DMS153 treated with DMSO at 0.1 percent for 48 hours (cell line): ENCODE measurements around the gene AHSG.

Experiments
- DNase-seq: peaks from one replicate; lab custom pipeline; 2025; ENCODE audit not compliant: unreplicated experiment; lab: John Stamatoyannopoulos, UW

AHSG gene

DNA sequence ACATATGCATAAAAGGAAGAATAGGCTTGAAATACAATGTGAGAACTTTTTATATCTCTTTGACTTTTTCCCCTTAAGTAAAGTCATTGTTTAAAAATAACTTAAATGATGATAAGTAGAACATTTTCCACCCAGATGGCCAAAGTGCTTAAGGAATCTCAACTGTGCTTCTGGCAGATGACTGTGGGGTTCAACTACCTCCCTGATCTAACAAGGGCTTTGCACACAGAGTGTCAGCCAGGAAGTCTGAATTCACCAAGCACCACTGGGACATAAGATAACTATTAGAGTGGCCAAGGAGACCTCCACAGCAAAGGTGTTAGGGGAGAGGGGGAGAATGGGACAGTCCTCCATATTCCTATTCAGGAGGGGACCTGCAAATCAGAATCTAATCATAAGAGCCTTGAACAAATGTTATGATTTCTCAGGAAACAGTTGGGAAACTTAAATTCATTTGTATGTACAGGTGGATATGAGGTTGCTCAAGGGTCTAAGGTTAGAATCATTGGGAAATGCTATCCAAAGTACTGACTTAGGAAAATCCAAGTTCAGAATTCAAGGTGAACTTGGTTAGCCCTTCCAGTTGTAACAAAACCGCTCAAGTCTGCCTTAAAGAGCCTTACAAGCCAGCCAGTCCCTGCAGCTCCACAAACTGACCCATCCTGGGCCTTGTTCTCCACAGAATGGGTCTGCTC, 27.1 kb downstream of the AHSG start, which contains the start of gene FETUB:
Gene FETUB, plus strand, starts transcription at position 622 of the 695 bp plus-strand sequence. Its CDS starts 62 bp downstream, at position 684.
- no peak for DNase-seq

DNA sequence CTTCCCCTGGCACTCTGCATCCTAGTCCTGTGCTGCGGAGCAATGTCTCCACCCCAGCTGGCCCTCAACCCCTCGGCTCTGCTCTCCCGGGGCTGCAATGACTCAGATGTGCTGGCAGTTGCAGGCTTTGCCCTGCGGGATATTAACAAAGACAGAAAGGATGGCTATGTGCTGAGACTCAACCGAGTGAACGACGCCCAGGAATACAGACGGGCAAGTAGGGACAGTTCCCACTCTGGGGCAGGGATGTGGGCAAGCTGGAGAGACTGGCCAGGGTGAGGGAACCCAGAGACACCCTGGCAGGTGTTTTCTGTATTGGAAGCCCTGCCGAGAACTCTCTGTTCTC, 27.6 kb downstream of the AHSG start:
- no peak for DNase-seq

DNA sequence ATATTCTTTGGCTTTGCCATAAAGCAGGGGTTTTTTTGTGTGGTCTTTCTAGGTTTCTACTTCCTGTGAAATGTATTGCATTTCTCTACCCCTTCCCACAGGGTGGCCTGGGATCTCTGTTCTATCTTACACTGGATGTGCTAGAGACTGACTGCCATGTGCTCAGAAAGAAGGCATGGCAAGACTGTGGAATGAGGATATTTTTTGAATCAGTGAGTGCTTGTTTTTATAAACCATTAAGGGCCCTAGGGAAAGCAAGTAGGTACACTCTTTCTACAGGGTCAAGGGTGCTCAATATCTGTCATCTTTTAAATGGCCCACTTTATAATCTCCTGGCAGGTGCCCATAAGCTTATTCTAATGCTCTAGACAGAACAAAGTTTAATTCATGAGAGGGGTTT, 28.1 kb downstream of the AHSG start:
- DNase-seq, result no peak

DNA sequence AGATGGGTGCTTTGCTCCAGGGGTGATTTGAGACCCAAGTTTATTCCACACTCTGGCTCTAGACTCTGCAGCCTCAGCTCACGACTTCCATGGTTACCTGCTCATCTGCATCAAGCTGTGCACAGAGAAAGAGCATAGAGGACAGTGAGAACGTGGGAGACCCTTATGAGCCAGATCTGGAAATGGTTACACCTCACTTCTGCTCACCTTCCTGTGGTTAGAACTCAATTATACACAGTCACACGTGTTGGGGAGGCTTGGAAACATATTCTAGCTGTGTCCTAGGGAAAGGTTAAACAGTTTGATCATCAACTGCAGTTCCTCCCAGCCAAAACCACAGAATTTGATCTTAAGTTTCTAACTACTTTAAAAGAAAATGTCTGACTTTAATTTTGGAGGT, 29.2 kb downstream of the AHSG start:
- no peak for DNase-seq

DNA sequence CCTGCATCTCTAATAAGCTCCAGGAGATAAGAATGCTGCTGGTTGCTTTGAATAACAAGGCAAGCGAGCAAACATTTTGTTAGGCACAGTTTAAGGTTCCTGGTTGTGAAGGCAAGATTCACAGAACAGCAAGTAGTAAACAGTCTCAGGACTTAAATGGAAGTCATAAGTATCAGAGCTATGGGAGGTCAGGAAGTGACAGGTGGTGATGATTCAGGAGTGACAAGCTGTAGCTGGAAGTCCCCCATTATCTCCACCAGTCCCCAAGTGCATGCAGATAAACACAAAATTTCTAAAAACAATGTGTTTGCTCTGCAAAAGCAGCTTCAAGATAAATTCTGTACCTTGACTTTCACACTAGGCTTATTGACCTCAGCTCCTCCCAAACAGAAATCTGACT, 30.6 kb downstream of the AHSG start:
- no peak for DNase-seq

DNA sequence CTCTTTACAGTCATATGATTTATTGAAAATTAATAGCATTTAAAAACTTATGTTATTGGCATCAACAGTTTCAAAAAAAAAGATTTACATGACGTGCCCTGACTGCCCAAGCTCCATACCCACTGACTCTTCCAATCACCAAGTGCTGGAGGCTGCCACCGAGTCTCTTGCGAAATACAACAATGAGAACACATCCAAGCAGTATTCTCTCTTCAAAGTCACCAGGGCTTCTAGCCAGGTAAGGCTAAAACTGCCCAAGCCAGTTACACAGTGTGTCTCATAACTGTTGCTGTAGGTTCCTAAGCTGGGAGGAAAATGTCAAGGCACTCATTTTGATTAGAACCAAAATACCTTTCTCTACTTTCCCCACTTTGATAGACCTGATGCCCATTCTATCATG, 31.8 kb downstream of the AHSG start:
- no peak for DNase-seq

DNA sequence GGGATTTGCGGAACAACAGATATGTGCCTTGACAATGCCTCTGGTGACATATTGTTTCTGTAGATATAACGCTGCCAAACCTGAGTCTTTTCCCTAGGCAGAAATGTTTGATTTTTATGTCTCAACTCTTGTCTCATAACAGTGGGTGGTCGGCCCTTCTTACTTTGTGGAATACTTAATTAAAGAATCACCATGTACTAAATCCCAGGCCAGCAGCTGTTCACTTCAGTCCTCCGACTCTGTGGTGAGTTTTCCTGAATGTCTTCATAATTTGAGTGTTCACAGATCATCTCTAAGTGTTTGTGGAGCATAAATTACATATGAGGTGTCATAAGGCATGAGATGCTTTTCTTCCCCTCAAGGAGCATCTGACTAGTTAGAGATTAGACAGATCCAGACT, 33.2 kb downstream of the AHSG start:
- no peak for DNase-seq

DNA sequence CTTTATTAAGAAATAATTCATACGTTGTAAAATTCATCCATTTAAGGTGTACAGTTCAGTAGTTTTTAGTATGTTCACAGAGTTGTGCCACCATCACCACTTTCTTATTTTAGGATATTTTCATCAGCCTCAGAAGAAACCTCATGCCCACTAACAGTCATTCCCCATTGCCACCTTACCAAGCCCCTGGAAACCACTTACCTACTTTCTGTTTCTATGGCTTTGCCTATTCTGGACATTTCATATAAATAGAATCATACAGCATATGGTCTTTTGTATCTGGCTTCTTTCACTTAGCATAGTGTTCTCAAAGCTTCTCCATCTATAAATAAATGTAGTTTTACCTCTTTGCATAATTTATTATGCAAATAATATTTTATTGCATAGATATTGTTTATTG, 34.0 kb downstream of the AHSG start:
- DNase-seq, result no peak

DNA sequence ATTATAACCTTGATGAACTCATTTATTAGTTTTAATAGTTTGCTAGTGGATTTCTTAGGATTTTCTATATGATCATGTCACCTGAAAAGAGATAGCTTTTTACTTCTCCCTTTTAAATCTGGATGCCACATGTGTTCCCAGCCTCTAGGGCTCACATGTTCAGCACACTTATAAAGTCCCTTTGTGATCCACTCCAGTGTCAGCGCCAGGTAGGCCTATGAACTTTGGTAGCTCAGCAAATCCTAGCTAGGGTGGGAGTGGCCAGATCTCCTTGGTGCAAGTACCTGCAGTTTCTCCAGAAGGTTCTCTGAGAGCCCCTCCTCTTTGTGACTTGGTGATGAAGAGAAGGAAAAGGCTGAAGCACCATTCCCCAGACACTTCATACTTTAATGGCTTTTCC, 36.0 kb downstream of the AHSG start:
- no peak for DNase-seq

DNA sequence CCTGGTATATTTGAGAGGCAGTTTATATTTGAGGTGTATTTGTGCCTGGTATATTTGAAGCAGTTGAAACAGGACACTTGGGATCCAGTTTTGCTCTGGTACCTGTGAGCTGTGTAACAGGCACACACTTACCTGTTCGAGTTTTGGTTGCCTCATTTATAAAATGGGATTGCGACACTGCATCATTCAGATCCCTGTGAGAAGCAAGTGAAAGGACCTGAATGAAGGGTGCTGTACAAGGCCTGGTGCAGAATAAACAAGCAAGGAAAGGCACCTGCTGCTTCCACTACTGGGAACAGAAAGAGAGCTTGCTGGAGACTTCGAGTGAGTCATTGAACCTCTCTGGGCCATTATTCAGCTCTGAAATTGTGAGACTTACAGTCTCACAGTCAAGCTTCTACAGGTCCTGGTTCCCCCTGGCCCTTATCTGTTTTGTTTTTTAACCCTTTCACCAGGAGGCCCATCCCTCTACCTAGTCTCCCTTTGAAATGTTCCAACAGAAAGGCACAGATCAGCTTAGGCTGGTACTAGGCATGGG, 38.9 kb downstream of the AHSG start:
- no peak for DNase-seq

DNA sequence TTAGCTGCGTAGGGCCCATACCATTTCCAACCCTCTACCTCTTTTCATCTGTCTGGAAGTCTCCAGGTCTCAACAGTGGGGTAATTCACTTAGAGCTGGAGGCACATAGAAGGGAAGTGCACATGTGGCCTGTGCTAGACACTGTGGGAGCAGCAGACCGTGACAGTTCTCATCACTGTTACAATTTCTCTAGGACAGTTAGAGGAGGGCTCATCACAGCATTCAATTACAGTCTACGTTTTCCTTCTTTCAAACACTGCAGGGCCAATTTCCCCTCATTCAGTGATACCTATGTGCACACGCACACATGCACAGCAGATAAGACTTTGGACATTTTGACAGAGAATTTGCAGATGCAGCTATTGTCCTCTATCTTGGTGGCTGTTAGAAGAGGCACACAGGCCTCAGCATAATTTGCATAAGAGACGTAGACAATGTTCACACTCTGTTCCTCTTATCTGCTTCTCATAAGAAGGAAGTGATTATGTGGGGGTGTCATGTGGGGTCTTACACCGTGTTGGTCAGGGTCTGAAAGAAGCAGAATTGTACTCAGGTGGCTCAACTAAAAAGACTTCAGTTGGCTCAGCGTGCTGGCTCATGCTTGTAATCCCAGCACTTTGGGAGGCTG, 40.3 kb downstream of the AHSG start:
- no peak for DNase-seq

DNA sequence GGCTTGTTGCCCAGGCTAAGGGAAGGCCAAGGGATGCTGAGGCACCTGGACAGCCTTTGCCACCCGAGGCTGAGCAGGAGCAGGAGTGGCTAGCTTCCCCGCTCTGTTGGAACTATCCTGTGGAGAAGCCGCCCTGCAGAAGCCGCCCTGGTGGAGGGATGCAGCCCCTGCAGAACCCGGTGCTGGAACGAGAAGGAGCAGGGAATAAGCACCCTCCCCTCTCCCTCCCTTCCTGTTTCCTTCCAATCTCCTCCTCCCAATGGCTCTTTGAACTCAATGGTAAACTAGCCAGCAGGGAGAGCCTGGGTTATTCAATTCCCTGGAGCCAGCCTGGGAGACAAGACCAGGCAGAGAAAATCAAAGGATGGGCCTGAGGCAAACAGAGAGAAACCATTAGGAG, 41.1 kb downstream of the AHSG start:
- no peak for DNase-seq

DNA sequence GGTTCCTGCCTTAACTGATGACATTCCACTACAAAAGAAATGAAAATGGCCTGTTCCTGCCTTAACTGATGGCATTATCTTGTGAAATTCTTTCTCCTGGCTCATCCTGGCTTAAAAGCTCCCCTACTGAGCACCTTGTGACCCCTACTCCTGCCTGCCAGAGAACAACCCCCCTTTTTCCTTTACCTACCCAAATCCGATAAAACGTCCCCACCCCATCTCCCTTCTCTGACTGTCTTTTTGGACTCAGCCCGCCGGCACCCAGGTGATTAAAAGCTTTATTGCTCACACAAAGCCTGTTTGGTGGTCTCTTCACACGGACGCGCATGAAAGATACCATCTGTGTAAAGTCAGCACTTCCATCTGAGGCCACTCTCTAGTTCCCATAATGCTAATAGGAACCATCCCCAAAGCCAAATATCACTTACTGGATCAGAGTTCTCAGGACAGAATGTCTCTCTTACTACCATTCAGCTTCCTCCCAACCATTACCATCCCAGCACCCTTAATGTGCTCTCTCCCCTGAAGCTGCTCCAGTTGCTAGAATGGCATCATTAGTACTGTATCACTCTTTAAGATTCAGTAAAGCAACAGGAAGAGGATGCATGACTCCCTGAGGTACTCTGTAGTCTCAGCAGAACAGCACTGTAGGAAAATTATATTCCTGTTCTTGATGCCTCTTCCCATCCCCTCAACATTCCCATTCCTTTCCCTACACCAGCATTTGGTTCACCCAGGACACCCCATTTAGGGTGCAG, 50.7 kb downstream of the AHSG start:
- DNase-seq, result no peak

DNA sequence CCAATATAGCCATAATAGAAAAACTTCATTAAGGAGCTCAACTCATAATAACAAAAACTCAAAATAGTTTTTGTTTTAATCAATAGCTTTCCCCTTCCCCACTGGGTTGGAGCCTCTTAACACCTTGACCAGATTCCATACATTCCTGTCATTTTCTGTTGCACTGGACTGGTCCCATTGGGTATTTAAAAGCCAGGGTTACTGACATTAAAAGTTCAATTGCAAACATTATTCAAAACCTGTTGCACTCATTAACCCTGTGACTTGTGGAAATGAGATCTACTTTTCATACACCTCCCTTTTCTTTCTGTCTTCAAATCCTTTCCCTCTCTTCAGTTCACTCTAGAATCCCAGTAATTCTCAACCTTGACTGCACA, 51.2 kb downstream of the AHSG start:
- no peak for DNase-seq

DNA sequence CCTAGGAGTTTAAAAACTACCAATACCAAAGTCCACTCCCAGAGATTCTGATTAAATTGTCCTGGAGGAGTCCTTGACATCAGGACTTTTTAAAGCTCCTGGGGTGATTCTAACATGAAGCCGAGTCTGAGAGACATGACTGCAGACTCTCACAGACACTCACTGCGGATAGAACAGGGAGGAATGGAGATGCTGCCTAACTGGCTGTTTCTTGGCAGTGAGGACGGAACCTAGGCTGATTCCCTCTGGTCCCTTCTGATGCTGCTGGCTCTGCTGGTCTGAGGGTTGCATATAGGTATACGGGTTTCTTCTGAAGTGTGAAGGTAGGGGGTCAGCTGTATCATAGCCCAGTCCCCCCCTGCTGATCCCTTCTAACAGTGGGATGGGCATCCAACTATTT, 51.6 kb downstream of the AHSG start:
- DNase-seq, result no peak

DNA sequence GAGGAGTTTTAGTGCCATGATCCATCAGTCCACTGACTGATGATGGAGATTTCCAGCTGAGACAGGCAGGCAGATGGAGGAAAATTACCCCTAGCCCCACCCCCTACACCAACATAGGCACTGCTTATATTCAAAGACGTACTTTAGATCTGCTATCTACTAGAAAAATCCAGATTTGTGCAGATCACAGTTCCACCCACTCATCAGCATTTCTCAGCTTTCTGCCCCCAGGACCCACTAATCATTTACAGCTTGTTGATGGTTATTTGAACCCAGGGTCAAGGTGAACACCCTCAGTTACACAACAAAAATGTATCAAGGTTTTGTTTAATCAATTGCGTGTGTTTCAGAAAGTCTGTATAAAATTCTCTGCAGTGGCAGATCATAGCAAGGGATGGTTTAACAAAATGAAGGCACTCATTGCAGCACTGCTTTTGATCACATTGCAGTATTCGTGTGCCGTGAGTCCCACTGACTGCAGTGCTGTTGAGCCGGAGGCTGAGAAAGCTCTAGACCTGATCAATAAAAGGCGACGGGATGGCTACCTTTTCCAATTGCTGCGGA, 52.8 kb downstream of the AHSG start, which contains the start of gene HRG:
Gene HRG, plus strand, starts transcription at position 390 of the 564 bp plus-strand sequence. Its CDS starts 18 bp downstream, at position 408.
- DNase-seq, result no peak

DNA sequence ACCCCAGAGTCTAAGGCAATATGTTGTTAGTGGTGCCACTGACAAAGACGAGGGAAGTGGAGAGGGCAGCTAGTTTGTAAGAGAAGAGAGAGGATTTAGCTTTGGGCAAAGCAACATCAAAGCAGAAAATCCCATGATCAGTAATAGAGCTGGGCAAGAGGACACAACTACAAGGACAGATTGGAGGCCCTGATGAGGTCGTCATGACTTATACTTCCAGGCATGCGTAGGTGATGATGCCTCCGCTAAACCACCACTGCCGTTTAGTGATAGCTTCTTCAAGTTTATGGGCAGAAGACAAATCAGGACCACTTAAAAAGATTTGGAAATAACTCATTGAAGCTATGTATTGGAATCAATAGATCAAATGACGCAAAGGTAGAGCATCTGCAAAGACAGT, 55.6 kb downstream of the AHSG start:
- no peak for DNase-seq

DNA sequence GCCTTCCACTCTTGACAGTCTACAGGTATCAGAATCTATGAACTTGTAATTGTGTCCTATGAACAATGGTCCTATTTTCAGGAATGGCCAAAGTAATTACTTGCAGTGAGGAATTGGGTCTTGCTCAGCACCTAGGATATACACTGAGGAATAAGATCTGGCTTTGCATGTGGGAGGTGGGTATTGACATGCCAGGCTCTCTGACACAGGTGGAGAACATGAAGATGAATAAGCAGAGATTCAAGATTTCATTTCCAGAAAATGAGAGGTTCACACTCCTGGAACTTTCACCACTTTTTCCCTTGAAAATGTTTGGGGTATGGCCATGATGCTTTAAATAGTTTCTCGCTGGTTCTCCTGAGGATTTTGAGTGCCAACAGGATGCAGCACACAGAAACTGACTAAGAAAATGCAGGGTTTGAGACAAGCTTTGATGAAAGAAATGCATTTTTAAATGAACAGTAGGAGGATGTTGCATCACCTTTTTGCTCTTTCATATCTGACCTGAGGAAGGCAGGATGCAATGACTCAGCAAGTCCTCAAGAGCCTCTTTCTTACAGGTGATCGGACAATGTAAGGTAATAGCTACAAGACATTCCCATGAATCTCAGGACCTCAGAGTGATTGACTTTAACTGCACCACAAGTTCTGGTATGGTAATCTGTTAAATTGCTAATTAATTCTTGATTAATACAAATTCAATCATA, 56.7 kb downstream of the AHSG start:
- no peak for DNase-seq

DNA sequence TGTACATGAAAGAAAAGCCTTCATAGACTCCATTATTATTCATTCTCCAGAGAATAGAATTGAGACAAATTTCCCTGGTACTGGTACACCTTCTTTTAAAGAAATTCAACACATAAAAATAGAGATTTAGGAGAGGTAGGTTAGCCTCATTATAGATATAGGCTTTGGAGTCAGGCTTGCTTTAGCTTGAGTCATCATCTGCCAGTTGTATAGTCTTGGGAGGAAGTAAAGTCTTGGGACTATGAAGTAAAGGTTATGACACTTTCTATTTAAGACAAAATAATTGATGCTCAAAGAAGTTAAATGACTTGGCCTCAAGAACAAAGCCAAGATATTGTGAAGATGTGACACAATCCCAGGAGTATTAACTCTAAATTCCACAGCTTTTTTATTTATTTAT, 57.3 kb downstream of the AHSG start:
- no peak for DNase-seq
